Mucosa of gallbladder (tissue), 1 donor: ENCODE results near the gene LMAN2. TPM values are rescaled to one million over a fixed set of nuclear protein-coding genes. Genes with fewer than 3 reads are reported as not detected.
A peak's percentile ranks its signal among the peaks of the same experiment; 100 is the strongest.
"Not testable (repeated sequence)": the region's sequence is repeated elsewhere in the genome, so short reads cannot be mapped to it uniquely, and the experiment has no call there.

ENCODE experiments used
- DNase-seq: peaks from one replicate; pipeline ENCODE4 v3.0.0-alpha.2; 2020; ENCODE audit warnings: low spot score
- total RNA-seq: library from RNA; stranded (reverse); gene quantifications from one replicate; pipeline ENCODE4 v1.2.1, GENCODE V29; 2021
- donor health status: DM: no; HTN: no; CAD: no.

LMAN2 gene
- total RNA-seq, 1 donor from 2014 or later, result 184 TPM

DNA sequence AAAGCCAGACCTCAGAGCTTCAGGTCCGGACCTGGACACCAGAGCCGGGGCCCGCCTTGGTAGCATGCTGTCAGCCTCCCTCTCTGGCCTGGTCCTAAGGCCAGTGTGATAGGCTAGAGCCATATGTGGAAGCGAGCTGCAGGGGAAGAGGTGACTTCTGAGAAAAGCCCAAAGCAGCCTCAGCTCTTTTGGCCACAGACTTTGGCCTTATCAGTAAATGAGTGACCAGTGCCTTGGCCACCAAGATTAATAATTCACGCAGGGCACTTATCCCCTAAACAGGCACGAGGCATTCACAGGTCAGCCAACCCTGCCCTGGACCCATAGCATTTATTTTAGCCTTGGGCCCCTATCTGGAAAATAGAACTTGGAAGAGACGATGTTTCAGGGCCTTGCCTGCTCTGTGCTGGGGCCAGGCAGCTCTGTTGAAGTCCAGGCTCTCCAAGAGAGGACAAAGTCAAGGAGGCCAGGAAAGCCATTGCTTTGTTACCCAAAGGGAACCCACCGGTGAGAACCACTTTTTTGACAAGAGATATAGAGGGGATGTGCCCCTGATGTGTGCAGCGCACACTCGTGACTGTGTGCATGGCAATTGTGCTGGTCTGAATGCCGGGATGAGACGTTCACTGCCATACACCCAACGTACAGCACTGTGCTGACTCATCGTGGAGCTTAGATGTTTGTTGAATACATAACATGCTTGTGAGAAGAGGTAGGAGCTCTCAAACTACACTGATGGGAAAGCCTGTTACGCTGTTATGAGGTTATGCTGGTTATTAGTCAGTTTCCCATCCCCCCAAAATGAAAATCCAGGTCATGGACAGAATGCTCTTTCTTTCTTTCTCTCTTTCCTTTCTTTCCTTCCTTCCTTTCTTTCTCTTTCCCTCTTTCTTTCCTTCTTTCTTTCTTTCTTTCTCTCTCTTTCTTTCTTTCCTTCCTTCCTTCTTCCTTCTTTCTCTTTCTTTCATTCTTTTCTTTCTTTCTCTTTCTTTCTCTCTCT is 27.7 kb upstream of the LMAN2 start:
- DNase-seq, result peak; percentile 54

DNA sequence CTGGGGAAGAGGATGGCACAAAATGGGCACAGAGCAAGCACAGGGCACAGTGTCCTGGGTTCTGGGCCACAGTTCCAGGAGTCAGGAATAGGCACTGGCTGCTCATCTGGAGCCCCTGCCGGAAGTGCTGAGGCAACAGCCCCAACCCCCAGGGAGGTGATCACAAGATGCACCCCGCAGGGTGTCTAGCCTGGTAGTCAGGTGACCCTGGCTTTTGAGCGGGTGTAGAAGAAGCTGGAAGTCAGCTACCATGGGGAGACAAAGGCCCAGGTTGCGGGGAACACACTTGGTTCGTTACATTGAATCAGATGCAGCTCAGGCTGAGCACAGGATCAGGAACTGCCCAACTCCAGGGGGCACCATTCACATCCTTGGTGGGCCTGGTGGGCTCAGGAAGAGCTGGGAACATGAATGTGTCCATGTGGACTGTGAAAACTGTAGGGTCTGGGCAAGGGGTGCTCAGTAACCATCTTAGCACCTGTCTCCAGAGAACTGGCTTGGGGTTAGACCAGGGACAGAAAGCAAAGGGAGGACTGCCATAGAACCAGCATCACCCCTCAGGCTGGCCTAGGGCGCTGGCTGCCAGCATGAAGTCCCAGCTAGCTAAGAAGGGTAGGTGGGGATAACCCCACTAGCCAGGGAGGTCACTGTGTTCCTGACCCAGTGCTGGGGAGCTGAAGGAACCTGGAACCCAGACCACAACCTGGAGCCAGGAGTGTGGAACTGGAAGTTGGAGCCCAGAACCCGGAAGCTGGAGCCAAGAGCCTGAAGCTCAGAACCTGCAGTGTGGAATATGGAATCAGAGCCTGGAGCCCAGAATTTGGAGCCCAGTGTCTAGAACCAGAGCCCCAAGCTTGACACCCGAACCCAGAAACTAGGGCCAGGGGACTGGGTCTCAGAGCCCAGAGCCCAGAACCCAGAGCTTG is 26.6 kb upstream of the LMAN2 start:
- no peak for DNase-seq

DNA sequence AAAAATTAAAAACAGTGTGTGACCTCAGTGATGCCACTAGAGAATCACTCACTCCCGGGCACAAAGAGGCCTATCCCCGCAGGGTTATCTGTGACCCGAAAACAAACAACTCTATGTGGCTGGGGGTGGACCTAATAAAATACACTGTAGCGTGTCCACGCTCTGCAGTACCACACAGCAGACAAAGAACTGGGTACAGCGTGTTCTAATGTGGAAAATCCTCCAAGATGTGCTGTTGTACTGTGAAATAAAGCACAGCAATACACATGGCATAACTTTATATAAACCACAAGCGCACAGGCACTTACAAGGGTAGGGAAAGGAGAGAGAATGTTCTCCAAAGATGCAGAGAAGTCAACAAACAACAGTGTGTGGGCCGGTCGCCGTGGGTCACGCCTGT is 24.6 kb upstream of the LMAN2 start:
- no peak for DNase-seq

DNA sequence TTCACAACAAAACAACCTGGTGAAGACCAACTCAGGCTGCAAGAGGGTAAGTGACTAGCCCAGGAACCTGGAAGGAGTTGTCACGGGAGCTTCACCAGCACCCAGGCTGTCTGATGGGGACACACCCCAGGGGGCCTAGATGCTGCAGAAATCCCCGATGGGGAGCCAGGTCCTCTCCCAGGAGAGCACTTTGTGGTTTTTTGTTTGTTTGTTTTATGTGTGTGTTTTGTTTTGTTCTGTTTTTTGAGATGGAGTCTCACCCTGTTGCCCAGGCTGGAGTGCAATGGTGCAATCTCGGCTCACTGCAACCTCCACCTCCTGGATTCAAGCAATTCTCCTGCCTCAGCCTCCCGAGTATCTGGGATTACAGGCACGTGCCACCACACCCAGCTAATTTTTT is 24.0 kb upstream of the LMAN2 start:
- not testable (repeated sequence) for DNase-seq

DNA sequence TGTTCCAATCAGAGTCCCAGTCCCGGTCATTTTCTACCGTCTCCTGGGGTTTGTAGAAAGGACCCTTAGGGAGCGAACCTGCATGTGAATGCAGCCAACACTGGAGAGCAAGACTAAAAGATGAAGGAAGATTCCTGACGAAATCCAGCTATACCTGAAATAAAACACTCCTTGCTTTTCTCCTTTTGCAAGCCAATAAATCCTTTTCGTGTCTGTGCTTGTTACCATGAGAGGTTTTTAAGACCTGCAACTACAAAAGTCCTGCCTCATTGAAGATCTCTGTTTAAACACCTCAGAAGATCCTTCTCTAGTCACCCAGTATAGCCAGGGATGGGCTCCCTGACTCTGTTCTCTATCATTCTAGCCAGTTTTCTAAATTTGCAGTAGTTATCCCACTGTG is 22.7 kb upstream of the LMAN2 start:
- no peak for DNase-seq

DNA sequence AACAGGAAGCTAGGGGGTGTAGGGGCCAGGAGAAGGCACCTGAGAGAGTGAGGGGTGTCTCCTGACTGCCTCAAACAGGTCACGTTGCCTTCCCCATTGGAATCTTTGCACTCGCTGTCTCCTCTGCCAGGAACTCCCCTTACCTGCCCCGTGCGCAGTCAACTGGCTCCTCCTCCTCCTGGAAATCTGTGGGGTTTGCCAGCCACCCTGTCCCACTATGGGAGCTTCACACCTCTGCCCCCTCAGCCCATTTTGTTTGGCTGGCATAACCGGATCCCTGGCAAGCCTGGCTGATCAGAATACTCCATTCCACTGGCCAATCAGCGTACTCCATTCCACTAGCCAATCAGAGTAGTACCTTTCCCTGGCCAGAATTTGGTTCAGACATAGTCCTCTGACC is 22.3 kb upstream of the LMAN2 start:
- no peak for DNase-seq

DNA sequence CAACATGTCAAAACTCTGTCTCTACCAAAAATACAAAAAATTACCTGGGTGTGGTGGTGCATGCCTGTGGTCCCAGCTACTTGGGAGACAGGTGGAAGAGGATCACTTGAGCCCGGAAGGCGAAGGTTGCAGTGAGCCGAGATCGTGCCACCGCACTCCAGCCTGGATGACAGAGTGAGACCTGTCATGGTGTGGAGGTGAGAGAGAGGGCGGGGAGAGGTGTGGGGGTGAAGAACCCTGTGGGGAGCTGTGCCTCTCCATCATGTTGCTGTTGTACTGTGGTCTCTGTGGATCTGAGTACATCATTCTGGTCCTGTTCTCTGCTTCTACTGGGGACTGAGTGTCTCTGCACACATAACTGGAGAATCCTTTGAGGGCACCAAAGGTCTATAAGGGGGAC is 21.4 kb upstream of the LMAN2 start:
- DNase-seq, result no peak

DNA sequence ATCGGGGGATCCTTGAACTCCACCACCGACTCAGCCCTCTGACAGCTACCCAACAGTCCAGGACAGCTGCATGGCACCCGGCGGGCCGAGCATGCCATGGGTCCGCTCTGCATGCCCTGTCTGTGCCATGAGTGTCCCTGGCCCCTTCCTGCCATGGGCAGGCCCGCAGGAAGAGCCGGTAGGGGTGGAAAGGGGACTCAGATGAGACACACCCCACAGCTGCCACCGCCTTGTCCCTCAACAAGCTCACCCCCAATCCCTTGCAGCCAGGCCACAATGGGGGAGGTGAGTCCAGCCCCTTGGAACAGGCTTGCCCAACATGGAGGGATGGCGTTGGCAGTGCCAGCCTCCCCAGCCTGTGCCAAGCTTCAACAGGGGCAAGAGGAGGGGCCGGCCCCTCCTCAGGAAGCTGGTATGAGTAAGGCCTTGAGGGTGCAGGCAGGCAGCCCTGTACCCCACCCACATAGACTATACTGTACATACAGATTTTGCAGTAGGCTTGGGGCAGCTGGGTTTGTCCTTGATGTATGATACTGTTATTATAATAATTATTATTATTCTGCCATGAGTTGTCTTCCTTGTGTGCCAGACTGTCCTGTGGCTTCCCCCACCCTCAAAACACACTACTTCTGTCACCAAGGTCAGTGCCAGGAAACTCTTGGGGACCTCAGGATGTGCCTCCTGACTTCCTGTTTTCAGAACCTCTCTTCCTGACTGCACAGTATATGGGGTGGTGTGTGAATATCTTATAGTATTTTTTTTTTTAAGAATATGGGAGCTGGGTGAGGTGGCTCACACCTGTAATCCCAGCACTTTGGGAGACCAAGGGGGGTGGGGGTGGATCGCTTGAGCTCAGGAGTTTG is 20.8 kb upstream of the LMAN2 start:
- DNase-seq, result no peak

DNA sequence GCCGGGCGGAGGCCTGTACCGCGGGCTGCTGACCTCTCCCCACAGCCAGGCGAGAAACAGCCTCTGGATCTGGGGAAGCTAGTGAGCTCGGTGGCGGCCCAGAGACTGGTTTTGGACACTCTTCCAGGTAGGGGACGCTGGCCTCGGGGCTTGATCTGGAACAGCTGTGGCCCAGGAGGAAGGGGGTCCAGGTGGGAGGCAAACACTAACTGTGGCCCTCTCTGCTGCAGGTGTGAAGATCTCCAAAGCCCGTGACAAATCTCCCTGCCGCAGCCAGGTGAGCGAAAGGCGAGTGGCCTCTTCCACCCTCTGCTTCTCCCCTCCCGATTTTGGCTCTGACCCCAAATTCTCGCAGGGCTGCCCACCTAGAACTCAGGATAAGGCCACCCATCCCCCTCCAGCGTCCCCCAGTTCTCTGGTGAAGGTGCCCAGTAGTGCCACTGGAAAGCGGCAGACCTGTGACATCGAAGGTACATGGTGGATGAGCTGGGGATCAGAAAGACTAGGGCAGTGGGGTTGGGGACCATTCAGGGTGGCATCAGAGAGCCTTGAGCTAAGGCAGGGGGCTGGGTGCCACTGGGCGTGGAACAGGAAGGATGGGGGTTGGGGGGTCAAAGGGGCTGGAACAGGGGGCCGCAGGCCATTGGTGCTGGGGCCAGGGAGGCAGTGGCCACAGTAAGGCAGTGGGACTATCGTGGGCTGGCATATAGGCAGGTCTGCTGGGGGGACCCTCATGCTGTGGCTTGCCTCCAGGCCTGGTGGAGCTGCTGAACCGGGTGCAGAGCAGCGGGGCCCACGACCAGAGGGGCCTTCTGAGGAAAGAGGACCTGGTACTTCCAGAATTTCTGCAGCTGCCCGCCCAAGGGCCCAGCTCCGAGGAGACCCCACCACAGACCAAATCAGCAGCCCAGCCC is 19.9 kb upstream of the LMAN2 start:
- no peak for DNase-seq

DNA sequence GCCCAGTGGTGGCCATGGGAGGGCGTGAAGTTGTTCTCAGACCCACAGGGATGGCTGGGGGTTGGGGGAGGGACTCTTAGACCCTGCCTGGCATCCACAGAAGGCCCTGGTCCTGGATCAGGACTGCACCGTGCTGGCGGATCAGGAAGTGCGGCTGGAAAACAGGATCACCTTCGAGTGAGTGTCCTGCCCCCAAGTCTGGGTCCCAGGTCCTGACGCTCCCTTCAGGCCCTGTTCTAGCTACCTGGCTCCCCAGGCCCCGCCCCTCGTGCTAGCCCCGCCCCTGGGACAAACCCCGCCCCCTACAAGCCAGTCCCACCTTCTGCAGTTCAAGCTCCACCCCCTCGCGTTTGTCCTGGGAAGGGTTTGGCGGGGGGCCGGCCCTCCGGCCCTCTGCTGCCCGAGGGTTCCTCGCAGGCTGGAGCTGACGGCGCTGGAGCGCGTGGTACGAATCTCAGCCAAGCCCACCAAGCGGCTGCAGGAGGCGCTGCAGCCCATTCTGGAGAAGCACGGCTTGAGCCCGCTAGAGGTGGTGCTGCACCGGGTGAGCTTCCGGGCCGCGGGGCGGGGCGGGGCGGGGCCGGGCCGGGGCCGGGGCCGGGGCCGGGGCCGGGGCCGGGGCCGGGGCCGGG is 19.1 kb upstream of the LMAN2 start:
- DNase-seq, result peak; percentile 92

DNA sequence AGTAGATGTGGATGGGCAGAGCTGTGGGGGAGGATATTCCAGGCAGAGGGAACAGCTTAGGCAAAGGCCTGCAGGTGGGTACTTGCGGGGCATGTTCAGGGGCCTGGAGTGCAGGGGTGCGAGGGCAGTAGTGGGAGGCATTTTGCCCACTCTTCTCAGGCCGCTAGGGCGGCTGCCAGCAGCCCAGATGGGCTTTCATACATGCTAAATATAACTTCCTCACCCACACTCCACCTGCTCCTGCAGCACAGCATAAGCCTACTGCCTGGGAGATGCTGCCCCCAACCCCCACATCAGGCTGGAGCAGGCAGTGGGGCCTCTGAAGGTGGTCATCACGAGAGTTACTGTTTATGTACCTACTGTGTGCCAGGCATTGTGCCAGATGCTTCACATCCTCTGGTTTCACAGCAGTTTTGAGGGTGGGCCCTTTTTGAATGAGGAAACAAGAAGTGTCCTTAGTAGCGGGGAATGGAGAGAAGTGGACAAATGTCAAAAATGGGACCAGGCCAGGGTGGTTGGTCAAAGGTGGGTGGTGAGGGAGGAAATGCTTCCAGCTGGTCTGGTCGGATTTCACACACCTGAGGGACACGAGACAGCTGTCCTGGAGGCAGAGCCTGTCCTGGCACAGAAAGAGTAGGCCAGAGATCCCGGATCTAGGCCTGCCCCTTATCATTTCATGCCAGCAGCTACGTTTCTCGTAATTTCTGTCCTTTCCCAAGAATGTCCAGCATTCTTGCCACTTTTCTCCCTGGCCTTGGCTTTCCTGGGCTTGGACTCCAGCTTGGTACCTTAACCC is 18.4 kb upstream of the LMAN2 start:
- DNase-seq, result no peak

DNA sequence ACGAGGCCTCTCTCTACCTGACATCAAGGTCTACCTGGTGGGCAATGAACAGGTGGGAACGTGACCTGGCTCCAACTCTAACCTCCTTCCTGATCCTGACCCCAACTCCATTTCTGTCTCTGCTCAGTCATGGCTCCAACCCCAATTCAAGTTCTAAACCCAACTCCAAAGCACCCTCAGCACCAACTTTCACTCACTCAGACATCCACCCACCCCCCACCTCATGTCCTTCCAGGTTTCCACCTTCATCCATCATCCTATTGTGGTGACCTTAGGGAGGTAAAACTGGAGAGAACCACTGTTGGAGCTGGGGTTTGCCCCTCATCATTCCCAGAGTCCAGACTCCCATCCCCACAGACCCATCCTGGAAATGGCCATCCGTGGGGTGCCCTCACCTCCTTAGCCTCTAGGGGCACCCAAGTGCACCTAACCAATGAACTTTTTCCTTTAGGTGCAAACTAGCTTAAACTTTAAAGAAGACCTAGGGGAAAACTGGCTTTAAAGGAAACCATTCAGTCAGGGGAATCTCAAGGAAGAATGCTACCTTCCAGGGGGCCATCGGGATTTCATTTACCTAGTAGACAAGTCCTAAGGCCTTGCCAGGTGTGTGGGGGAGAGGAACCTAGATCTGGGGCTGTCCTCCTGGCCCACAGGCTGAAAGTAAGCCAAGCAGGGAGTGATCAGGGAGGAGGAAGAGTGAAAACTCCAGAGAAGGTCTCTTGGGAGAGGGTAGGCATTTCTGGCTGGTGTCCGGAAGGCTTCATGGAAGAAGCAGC is 17.6 kb upstream of the LMAN2 start:
- no peak for DNase-seq

DNA sequence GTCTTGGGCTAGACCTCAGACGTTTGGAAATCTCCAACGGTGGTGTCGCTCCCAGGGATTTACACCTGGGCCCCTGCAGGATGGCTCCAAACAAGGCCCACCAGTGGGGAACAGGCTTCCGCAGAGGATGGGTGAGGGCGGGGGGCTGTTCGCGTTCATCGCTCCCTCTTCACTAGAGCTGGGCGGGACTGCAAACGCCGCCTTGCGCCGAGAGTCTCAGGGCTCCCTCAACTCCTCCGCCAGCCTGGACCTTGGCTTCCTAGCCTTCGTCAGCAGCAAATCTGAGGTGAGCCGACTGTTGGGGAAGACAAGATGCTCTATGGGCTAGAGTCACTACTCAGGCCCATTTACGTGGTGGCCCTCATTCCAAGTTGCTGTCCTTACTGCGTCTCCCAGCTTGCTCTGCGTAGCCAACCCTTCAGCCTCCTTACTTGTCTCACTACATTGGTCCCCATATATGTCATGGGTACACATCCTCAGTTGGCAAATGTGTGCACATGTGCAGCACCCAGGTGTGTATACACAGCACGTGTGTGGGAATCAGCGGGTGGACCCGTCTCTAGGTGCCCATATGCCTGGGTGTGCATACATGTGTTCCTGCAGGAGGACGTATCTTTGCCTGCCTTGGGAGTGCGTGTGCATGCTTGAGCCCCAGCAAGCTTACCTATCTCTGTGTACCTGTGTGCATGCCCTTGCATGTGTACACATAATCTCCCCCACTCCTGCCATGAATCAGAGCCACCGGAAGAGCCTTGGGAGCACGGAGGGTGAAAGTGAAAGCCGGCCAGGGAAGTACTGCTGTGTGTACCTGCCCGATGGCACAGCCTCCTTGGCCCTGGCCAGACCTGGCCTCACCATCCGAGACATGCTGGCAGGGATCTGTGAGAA is 16.8 kb upstream of the LMAN2 start:
- DNase-seq, result no peak

DNA sequence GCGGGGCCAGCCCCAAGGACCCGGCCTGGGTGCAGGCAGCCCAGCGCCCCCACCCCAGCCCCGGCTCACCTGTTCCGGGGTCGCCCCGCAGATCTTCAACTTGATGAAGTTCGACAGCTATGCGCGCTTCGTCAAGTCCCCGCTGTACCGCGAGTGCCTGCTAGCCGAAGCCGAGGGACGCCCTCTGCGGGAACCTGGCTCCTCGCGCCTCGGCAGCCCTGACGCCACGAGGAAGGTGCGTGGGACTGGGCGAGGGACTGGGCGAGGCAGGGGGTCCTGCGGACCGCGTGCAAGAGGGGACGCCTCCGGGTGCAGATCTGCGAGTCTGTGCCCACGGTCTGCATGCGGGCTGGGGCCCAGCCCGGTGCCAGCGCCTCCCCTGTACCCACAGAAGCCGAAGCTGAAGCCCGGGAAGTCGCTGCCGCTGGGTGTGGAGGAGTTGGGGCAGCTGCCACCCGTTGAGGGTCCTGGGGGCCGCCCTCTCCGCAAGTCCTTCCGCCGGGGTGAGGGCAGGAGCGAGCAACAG is 15.9 kb upstream of the LMAN2 start:
- DNase-seq, result no peak

DNA sequence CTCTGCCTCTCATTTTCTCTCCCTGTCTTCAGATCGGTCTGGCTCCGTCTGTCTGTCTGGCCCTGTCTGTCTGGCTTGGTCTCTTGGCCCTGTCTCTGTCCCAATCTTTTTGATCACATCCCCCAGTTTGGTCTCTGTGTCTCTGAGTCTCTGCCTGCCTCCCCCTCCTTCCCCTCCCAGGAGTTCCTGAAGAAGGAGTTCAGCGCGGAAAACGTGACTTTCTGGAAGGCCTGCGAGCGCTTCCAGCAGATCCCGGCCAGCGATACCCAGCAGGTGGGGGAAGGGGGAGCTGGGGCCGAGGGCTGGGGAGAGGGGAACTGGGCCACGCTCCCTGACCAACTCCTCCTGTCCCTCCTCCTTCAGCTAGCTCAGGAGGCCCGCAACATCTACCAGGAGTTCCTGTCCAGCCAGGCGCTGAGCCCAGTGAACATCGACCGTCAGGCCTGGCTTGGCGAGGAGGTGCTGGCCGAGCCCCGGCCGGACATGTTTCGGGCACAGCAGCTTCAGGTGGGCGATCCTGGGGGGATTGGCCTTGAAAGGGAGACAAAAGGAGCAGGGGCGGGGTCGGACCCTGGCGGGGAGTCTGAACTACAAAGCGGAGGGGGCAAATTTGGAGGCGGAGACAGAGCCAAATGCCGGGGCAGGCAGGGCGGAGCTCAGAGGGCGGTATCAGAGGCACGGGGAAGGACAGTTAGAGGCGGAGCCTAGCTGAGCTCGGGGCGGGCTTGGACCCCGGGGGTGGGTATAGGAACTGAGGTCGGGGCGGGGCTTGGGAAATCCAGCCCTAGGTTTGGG is 15.3 kb upstream of the LMAN2 start:
- DNase-seq, result peak; percentile 92

DNA sequence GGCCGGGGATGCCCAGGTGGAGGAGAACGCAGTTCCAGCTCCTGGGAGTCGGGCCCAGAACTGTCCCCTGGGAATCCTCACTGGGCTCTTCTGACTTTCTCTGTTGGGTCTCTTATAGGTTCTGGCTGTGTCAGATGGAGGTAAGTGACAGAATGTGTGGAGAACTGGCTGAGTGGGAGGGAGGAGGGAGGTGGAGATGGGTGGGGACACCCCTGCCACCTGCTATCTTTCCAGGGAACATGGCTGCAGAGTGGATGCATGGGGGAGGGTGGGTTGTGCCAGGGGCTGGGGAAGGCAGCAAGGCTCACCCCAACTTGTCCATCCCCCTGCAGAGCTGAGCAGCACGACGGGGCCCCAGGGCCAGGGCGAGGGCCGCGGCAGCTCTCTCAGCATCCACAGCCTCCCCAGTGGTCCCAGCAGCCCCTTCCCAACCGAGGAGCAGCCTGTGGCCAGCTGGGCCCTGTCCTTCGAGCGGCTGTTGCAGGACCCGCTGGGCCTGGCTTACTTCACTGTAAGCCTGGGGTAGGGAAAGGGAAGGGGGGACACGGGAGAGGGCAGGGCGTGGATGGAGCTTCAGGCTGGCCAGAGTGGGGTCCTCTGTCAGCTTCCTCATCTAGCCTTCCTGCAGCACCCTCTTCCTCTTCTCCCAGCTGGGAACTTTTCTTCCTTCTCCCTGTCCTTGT is 14.5 kb upstream of the LMAN2 start:
- DNase-seq, result no peak
